Measurements from ENCODE around the gene SLC15A5. TPM values are rescaled to one million over a fixed set of nuclear protein-coding genes. Genes with fewer than 3 reads are reported as not detected.

Gene SLC15A5
- total and polyA plus RNA-seq, 2 of the 8 experiments (the other 6 are each of a cell fraction or from before 2014, with no cell fraction given): not detected

DNA sequence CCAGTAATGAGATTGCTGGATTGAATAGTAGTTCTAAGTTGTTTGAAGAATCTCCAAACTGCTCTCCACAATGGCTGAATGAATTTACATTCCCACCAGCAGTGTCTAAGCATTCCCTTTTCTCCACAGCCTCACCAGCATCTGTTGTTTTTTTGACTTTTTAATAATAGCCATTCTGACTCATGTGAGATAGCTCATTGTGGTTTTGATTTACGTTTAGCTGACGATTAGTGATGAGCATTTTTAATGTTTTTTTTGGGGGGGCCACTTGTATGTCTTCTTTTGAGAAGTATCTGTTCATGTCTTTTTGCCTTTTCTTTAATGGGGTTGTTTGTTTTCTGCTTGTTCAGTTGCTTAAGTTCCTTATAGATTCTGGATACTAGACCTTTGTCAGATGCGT is 8.1 kb upstream of the SLC15A5 start:
- Histone ChIP-seq H3K14ac (ENCODE audit: insufficient read length) (no peak overlapping the region), H3K4me3 (ENCODE audit: extremely low read depth in 1 of 4, insufficient read depth in 2 of 4, low read depth in 3 of 4, low read length in 4 of 4) (no peak overlapping the region), H2BK15ac (ENCODE audit: low read length) (no peak overlapping the region), H3K36me3 (ENCODE audit: control insufficient read depth in 2 of 4, insufficient read depth in 4 of 4, low read length in 3 of 4) (no peaks in the 10 kb centered on the region), H2AFZ (ENCODE audit: low read length) (no peak overlapping the region), H3K23ac (ENCODE audit: insufficient read length) (no peak overlapping the region), H3K4ac (replicated peaks; ENCODE audit: insufficient read length, low read depth, low read length) (no peak overlapping the region), H2BK5ac (ENCODE audit: low read depth, low read length) (no peak overlapping the region), H3K4me2 (ENCODE audit: insufficient read depth in 1 of 2, low read depth in 2 of 2, low read length in 2 of 2) (no peak overlapping the region), H3K27me3 (replicated peaks in 1 of 4; ENCODE audit: control insufficient read depth in 3 of 4, extremely low read depth in 1 of 4, insufficient read depth in 3 of 4, low read length in 3 of 4) (no peaks in the 10 kb centered on the region), H2BK12ac (ENCODE audit: low read depth, low read length) (no peak overlapping the region), H3K79me1 (ENCODE audit: low read depth, low read length) (no peaks in the 10 kb centered on the region), H2BK20ac (ENCODE audit: low read length) (no peak overlapping the region), H4K8ac (ENCODE audit: extremely low read depth, insufficient read depth, low read length) (no peak overlapping the region), H4K5ac (ENCODE audit: insufficient read length, low read depth, low read length) (no peak overlapping the region), H3K27ac (ENCODE audit: low read depth, low read length) (no peak overlapping the region), H3K9me3 (ENCODE audit: insufficient read depth in 2 of 2, low read depth in 1 of 2, low read length in 1 of 2) (no peaks in the 10 kb centered on the region), H3K79me2 (ENCODE audit: control insufficient read depth in 1 of 2, insufficient read depth in 2 of 2, low read length in 2 of 2) (no peaks in the 10 kb centered on the region), H3K9ac (replicated peaks in 1 of 4; ENCODE audit: extremely low read depth in 1 of 4, low read depth in 3 of 4, low read length in 3 of 4) (no peak overlapping the region), H4K91ac (replicated peaks; ENCODE audit: insufficient read length, low read length) (no peak overlapping the region), H3K18ac (ENCODE audit: extremely low read depth, low read length) (no peak overlapping the region), H2AK5ac (ENCODE audit: low read depth, low read length) (no peak overlapping the region), H3K4me1 (replicated peaks in 1 of 4; ENCODE audit: control insufficient read depth in 3 of 4, insufficient read depth in 4 of 4, low read length in 3 of 4) (no peaks in the 10 kb centered on the region), H3K23me2 (ENCODE audit: low read depth, low read length) (no peaks in the 10 kb centered on the region), H4K20me1 (replicated peaks in 1 of 2; ENCODE audit: control insufficient read depth in 1 of 2, insufficient read depth in 2 of 2, low read length in 2 of 2) (no peaks in the 10 kb centered on the region), H2BK120ac (replicated peaks; ENCODE audit: low read depth, low read length) (no peak overlapping the region), H3K56ac (replicated peaks; ENCODE audit: insufficient read length, low read depth, low read length) (no peak overlapping the region)
- FAIRE-seq: no peak
- CTCF ChIA-PET (ENCODE audit: partially characterized antibody): interaction anchor here (1.4 kb wide), 1 partner anchor 118 kb away, joined by 3 read pairs; no protein-coding TSS in a partner anchor
- DNase-seq (ENCODE audit: low read depth in 1 of 2, low spot score in 2 of 2): no peak
- POLR2A ChIA-PET (ENCODE audit: partially characterized antibody): no interaction called here
- WGBS, 2 experiments (ENCODE audit: extremely low coverage in 1 of 2, insufficient coverage in 1 of 2, insufficient read length in 1 of 2, insufficient replicate concordance in 2 of 2, low coverage in 1 of 2, low lambda C conversion rate in 2 of 2, missing lambda C conversion rate in 1 of 2): 97% methylated on average over 3 of the region's 3 CpGs; no CpG with 5 or more reads in 1 of the 2 experiments
- TF ChIP-seq TAF7 (optimal IDR thresholded peaks at IDR 0.05; ENCODE audit: borderline replicate concordance, low read depth, low read length): no peak
- no peak for TF ChIP-seq BACH1 (IDR thresholded peaks at IDR 0.05; ENCODE audit: low read length)
- no peak for TF ChIP-seq TCF12 (IDR thresholded peaks at IDR 0.05; ENCODE audit: low read depth, low read length)
- TF ChIP-seq CBX8 (IDR thresholded peaks at IDR 0.05; ENCODE audit: borderline replicate concordance, low read depth, low read length): no peak
- TF ChIP-seq HDAC6 (IDR thresholded peaks at IDR 0.05; ENCODE audit: low read depth, low read length): no peak
- no peak for TF ChIP-seq SUZ12 (IDR thresholded peaks at IDR 0.05; ENCODE audit: low read length)

Measured in H1 (cell line).